B cell (primary cell): Measurements from ENCODE around the gene FGF3. TPM values are rescaled to one million over a fixed set of nuclear protein-coding genes. Genes with fewer than 3 reads are reported as not detected.

Source experiments
- ATAC-seq: fragments of 200-7000 bp; cut with Tn5 transposase; one replicate; pipeline ENCODE4 v1.10.0; 2021; ENCODE audit warnings: low read depth, mild to moderate bottlenecking, moderate number of reproducible peaks, moderate library complexity
- CTCF ChIA-PET: fragments of 350-600 bp; sonication (Branson Sonifier 250); formaldehyde crosslinking; loops from one replicate; lab custom pipeline; 2021; ENCODE audit warnings: antibody characterized with exemption, inconsistent platforms; lab: Charles Lee
- POLR2A ChIA-PET: fragments of 350-600 bp; sonication (Branson Sonifier 250); formaldehyde crosslinking; loops from one replicate; lab custom pipeline; 2021; ENCODE audit warnings: antibody characterized with exemption; lab: Charles Lee
- DNase-seq: peaks from one replicate; pipeline ENCODE4 v3.0.0; 2013
- H2AFZ ChIP-seq: 2 replicates; pipeline ENCODE4 v1.6.1; 2012; ENCODE audit warnings: mild to moderate bottlenecking, low read depth, low read length; ENCODE audit not compliant: insufficient read depth, poor library complexity, severe bottlenecking
- H3K27ac ChIP-seq, 2 donors: 1 replicate in 1 of 2; 2 replicates in 1 of 2; pipeline ENCODE4 v1.5.1; 2012 to 2013; ENCODE audit warnings: low read length in 2 of 2, mild to moderate bottlenecking in 2 of 2, moderate library complexity in 1 of 2
- H3K27me3 ChIP-seq, 4 experiments: fragments of 200-600 bp in 1 of 4; sonication (generic) in 1 of 4; replicated peaks in 1 of 4; 1 replicate in 2 of 4; 2 replicates in 2 of 4; pipeline versions ENCODE4 v1.6.1 to v1.7.0; 2013 to 2016; ENCODE audit warnings: low read length in 3 of 4, mild to moderate bottlenecking in 2 of 4, mixed read lengths in 1 of 4, moderate library complexity in 1 of 4; ENCODE audit not compliant: insufficient read depth in 4 of 4, control insufficient read depth in 3 of 4; ENCODE audit errors: control extremely low read depth in 1 of 4
- H3K36me3 ChIP-seq, 2 experiments: replicated peaks in 1 of 2; 1 replicate in 1 of 2; 2 replicates in 1 of 2; pipeline versions ENCODE4 v1.6.1 to v1.7.1; 2013; ENCODE audit warnings: low read length in 1 of 2; ENCODE audit not compliant: insufficient read depth in 2 of 2, control insufficient read depth in 1 of 2; ENCODE audit errors: control extremely low read depth in 1 of 2, extremely low read depth in 1 of 2
- H3K4me1 ChIP-seq, 2 donors: fragments of 200-600 bp in 1 of 2; sonication (generic) in 1 of 2; 1 replicate in 1 of 2; 2 replicates in 1 of 2; pipeline versions ENCODE4 v1.5.1 to v1.6.1; 2013 to 2017; ENCODE audit warnings: low read length in 2 of 2; ENCODE audit not compliant: control insufficient read depth in 2 of 2, insufficient read depth in 2 of 2
- H3K4me2 ChIP-seq: replicated peaks from 2 replicates; pipeline ENCODE3; 2012; ENCODE audit warnings: mild to moderate bottlenecking, low read depth, low read length; ENCODE audit not compliant: poor library complexity, severe bottlenecking
- H3K4me3 ChIP-seq, 5 experiments: fragments of 200-600 bp in 1 of 5; sonication (generic) in 1 of 5; 1 replicate in 3 of 5; 2 replicates in 2 of 5; pipeline versions ENCODE4 v1.5.1 to v1.7.0; 2011 to 2016; ENCODE audit warnings: low read length in 4 of 5, mild to moderate bottlenecking in 4 of 5, low read depth in 2 of 5, control low read depth in 1 of 5, moderate library complexity in 1 of 5; ENCODE audit not compliant: insufficient read depth in 1 of 5; ENCODE audit errors: control extremely low read depth in 1 of 5, extremely low read depth in 1 of 5
- H3K79me2 ChIP-seq: fragments of 200-600 bp; sonication (generic); one replicate; pipeline ENCODE4 v1.6.0; 2016; ENCODE audit warnings: low read length; ENCODE audit not compliant: control insufficient read depth, insufficient read depth
- H3K9ac ChIP-seq: fragments of 200-600 bp; sonication (generic); 2 replicates; pipeline ENCODE4 v1.6.1; 2017; ENCODE audit warnings: mild to moderate bottlenecking, low read length, moderate library complexity
- H3K9me3 ChIP-seq, 3 donors: one replicate each; pipeline versions ENCODE4 v1.6.1 to v1.7.1; 2013; ENCODE audit warnings: low read length in 2 of 3; ENCODE audit not compliant: control insufficient read depth in 2 of 3, insufficient read depth in 1 of 3; ENCODE audit errors: control extremely low read depth in 1 of 3
- H4K20me1 ChIP-seq: 2 replicates; pipeline ENCODE4 v1.6.0; 2012; ENCODE audit warnings: mild to moderate bottlenecking, low read length; ENCODE audit not compliant: insufficient read depth, control insufficient read depth, poor library complexity, severe bottlenecking
- H3K27ac Mint-ChIP-seq: one replicate; pipeline ENCODE4 v1.8.0; 2021; ENCODE audit warnings: mixed read lengths
- H3K27me3 Mint-ChIP-seq: one replicate; pipeline ENCODE4 v1.8.0; 2021; ENCODE audit warnings: mixed read lengths
- H3K4me1 Mint-ChIP-seq: one replicate; pipeline ENCODE4 v1.8.0; 2021; ENCODE audit warnings: mixed read lengths
- H3K4me3 Mint-ChIP-seq: one replicate; pipeline ENCODE4 v1.8.0; 2021; ENCODE audit warnings: mixed read lengths
- H3K9me3 Mint-ChIP-seq: one replicate; pipeline ENCODE4 v1.8.0; 2022; ENCODE audit warnings: mixed read lengths; ENCODE audit not compliant: insufficient read depth
- EZH2 ChIP-seq: IDR thresholded peaks from 2 replicates; pipeline ENCODE4 v1.6.1; 2012; ENCODE audit warnings: borderline replicate concordance, low read depth, mild to moderate bottlenecking, moderate library complexity, low read length; ENCODE audit not compliant: insufficient read depth, poor library complexity, severe bottlenecking
- WGBS: methylation state at CpG from one replicate; pipeline ENCODE4 v1.1.5; 2013; ENCODE audit warnings: missing lambda C conversion rate; ENCODE audit not compliant: insufficient coverage; 5-methylcytosine and 5-hydroxymethylcytosine counted together
- intact Hi-C: fragments of 100-400 bp; cut with micrococcal nuclease; formaldehyde crosslinking; loops from one replicate; pipeline ENCODE4 v1.10.0; 2022
- polyA plus RNA-seq: library from polyadenylated mRNA; depleted of rRNA; stranded (reverse); fragments of >200 nt; gene quantifications from 2 replicates; pipeline ENCODE4 v1.2.3, GENCODE V29; 2012
- total RNA-seq, 2 donors: library from RNA; stranded (reverse); fragments of 120-200 nt in 1 of 2; gene quantifications; 1 replicate in 1 of 2; 2 replicates in 1 of 2; pipeline versions ENCODE4 v1.2.3 to v1.2.4, GENCODE V29; 2013 to 2022
- TF ChIP-seq, protein P1 (sequence below): fragments of 200-600 bp; IDR thresholded peaks from one replicate; pipeline ENCODE4 v1.8.0; 2022; ENCODE audit warnings: antibody characterized with exemption, mild to moderate bottlenecking

The FGF3 gene
- total and polyA plus RNA-seq, 2 donors (not counting 1 experiment from before 2014, with no cell fraction given), result not detected

DNA sequence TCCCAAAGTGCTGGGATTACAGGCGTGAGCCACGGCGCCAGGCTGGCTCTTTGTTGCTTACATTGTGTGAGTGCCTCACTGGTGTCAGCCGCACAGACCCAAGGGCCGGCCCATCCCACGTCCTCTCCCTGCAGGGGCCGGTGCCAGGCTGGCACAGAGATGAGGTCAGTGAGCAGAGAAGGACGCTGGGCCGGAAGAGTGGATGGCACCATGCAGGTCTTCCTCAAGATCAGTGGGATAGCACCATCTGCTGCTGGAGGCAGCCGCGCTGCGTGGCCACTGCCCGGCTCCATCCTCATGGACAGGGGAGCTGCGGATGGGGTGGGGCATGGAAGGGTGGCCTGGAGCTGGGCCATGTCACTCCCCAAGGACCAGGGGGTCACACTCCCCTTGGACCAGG is 22.1 kb downstream of the FGF3 start:
- ChIA-PET CTCF (no interaction called here), POLR2A (no interaction called here)
- Histone ChIP-seq H3K27me3 (peaks cover 0 to 5% (median 0%) of the 10 kb centered on the region in 4 experiments), H3K4me3 (no peak overlapping the region), H2AFZ (no peak overlapping the region), H3K9ac (no peak overlapping the region), H3K36me3 (no peaks in the 10 kb centered on the region), H3K9me3 (peaks cover 0 to 19% (median 0%) of the 10 kb centered on the region in 3 donors), H4K20me1 (no peaks in the 10 kb centered on the region), H3K27ac (no peak overlapping the region), H3K79me2 (no peaks in the 10 kb centered on the region), H3K4me2 (no peak overlapping the region), H3K4me1 (no peaks in the 10 kb centered on the region)
- WGBS, result 83% methylated on average over 14 of the region's 14 CpGs
- Mint-ChIP-seq H3K4me1 (no peaks in the 10 kb centered on the region), H3K27ac (no peak overlapping the region), H3K9me3 (no peaks in the 10 kb centered on the region), H3K4me3 (no peak overlapping the region), H3K27me3 (peaks cover 4% of the 10 kb centered on the region)
- ATAC-seq (no peak), DNase-seq (no peak)
- intact Hi-C loops, result no loop called here
- TF ChIP-seq, protein P1, sequence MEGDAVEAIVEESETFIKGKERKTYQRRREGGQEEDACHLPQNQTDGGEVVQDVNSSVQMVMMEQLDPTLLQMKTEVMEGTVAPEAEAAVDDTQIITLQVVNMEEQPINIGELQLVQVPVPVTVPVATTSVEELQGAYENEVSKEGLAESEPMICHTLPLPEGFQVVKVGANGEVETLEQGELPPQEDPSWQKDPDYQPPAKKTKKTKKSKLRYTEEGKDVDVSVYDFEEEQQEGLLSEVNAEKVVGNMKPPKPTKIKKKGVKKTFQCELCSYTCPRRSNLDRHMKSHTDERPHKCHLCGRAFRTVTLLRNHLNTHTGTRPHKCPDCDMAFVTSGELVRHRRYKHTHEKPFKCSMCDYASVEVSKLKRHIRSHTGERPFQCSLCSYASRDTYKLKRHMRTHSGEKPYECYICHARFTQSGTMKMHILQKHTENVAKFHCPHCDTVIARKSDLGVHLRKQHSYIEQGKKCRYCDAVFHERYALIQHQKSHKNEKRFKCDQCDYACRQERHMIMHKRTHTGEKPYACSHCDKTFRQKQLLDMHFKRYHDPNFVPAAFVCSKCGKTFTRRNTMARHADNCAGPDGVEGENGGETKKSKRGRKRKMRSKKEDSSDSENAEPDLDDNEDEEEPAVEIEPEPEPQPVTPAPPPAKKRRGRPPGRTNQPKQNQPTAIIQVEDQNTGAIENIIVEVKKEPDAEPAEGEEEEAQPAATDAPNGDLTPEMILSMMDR, result no peak
- TF ChIP-seq EZH2, result no peak

DNA sequence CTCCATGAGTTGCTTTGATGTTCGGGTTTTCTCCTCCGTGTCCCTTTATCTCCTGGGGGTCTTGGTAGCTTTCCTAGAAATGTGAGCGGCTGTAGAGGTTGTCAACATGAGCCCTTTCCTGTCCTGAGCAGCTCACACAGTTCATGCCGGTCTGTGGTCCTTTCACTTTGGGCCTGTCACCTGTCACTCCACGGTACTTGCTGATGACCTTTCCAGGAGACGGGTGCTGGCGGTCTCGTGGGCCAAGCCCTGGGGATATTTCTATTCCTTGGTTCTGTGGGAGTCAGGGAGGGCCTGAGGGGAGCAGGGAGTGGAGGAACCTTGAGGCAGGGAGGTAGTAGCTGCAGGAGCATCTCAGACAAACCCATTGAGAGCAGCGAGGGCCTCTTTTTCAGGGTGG is 23.2 kb downstream of the FGF3 start:
- Histone ChIP-seq H3K27ac (no peak overlapping the region), H3K4me3 (no peak overlapping the region), H3K36me3 (no peaks in the 10 kb centered on the region), H3K4me1 (no peaks in the 10 kb centered on the region), H3K4me2 (no peak overlapping the region), H3K79me2 (no peaks in the 10 kb centered on the region), H4K20me1 (no peaks in the 10 kb centered on the region), H3K9ac (no peak overlapping the region), H2AFZ (no peak overlapping the region), H3K27me3 (peaks cover 0 to 5% (median 0%) of the 10 kb centered on the region in 4 experiments), H3K9me3 (peaks cover 0 to 13% (median 0%) of the 10 kb centered on the region in 3 donors)
- peaks cover 4% of the 10 kb centered on the region for H3K27me3 Mint-ChIP-seq
- ATAC-seq (no peak), DNase-seq (no peak)
- POLR2A ChIA-PET, result no interaction called here
- TF ChIP-seq EZH2, result no peak
- TF ChIP-seq, protein P1, result no peak
- H3K4me1 Mint-ChIP-seq, result no peaks in the 10 kb centered on the region
- no peaks in the 10 kb centered on the region for H3K9me3 Mint-ChIP-seq
- WGBS, result 85% methylated on average over 9 of the region's 9 CpGs
- H3K4me3 Mint-ChIP-seq, result no peak overlapping the region
- CTCF ChIA-PET, result no interaction called here
- intact Hi-C loops, result no loop called here
- no peak overlapping the region for H3K27ac Mint-ChIP-seq
